GM12864 (cell line): ENCODE results near the gene SYTL2.

Experiments
- DNase-seq: peaks from one replicate; pipeline ENCODE4 v3.0.0-alpha.2; 2011; ENCODE audit warnings: low read depth
- H3K4me3 ChIP-seq: 2 replicates; pipeline ENCODE4 v1.5.1; 2011; ENCODE audit warnings: mild to moderate bottlenecking, low read depth, low read length, control low read depth
- CTCF ChIP-seq: IDR thresholded peaks from 2 replicates; pipeline ENCODE4 v1.5.1; 2011; ENCODE audit warnings: low read depth, mild to moderate bottlenecking, moderate library complexity, low read length, control low read depth, inconsistent platforms; ENCODE audit errors: missing control alignments

SYTL2 gene

DNA sequence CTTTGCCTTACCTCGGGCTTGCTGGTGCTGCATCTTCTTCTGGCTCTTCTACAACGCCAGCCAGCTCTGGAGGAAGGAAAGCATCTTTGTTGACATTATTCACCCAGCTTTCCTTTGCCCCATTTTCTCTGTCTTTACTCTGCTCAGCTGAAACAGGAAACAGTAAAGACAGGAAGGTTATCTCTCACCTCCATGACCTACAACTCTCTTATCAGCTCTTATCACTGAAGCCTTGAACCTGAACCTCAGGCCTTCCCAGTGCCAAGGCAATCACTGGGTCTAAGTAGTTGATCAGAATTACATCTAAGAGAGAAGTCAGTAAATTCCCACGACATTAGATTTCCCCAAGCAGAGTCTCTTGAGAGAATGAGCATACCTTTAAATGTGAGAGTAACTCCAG is 65.3 kb downstream of the SYTL2 start:
- no peak for DNase-seq
- no peak for TF ChIP-seq CTCF
- H3K4me3 ChIP-seq, result no peak overlapping the region

- no peak for TF ChIP-seq CTCF
- DNase-seq, result no peak
- no peak overlapping the region for H3K4me3 ChIP-seq
Observed at GRCh38 chr11:85742873-85743275, 68.1 kb downstream of the SYTL2 start.

GRCh38 chr11:85742348-85742747 is 68.6 kb downstream of the SYTL2 start:
- no peak overlapping the region for H3K4me3 ChIP-seq
- DNase-seq, result no peak
- no peak for TF ChIP-seq CTCF

GRCh38 chr11:85740481-85741400 is 70.2 kb downstream of the SYTL2 start:
- H3K4me3 ChIP-seq, result no peak overlapping the region
- TF ChIP-seq CTCF, result no peak
- DNase-seq, result no peak

DNA sequence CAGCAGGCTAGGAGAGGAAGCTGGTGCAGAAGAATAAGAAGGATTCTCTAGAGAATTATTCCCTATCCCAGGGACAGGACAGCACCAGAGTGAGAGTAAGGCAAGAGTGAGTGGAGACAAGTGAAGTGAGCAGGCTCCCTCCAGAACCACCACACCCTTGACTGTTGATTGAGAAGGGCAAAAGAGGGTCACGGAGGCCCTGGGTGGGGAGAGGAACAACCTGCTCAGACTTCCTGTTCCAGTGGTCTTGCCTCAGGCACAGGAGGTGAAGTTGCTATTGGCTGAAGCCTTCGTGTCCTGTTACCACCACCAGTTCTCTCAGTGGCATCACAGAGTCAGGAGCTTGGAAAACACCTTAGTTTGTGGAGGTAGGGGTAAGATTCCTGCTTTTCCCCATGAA is 73.2 kb downstream of the SYTL2 start:
- no peak overlapping the region for H3K4me3 ChIP-seq
- no peak for DNase-seq
- no peak for TF ChIP-seq CTCF

- H3K4me3 ChIP-seq, result no peak overlapping the region
- DNase-seq, result no peak
- TF ChIP-seq CTCF, result no peak
Observed at GRCh38 chr11:85735876-85736460, 75.0 kb downstream of the SYTL2 start.
